Testis (tissue), 2 donors: ENCODE measurements around the gene GRID1.

Source experiments
- POLR2A ChIP-seq: fragments of 450-650 bp; IDR thresholded peaks from one replicate; pipeline ENCODE4 v1.6.1; 2017; ENCODE audit warnings: antibody characterized with exemption, mild to moderate bottlenecking, moderate library complexity
- TF ChIP-seq, protein P1 (sequence below), 3 experiments: fragments of 450-650 bp in 2 of 3; fragments of 200-600 bp in 1 of 3; sonication (generic) in 1 of 3; IDR thresholded peaks; one replicate each; pipeline ENCODE4 v1.5.1; 2016 to 2019; ENCODE audit warnings: antibody characterized with exemption in 3 of 3, mild to moderate bottlenecking in 2 of 3, moderate library complexity in 1 of 3

DNA sequence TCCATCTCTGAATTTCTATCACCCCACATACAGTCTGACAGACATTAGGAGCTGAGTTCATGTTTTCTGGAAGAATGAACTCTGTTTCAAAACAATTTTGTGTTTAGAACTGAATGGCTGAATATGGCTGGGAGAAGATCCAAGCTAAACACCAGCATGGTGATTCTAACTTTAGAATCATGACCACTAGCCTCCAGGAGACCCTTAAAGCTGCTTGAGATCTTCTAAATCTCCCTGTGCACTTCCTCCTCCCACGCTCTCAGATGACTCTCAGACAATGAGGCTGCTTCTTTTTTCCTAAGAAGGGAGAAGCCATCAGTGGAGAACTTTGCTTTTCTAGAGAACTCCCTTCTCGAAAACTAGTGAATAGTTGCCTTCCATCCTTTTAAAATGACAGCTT is 711.2 kb downstream of the GRID1 start:
- TF ChIP-seq POLR2A: no peak
- TF ChIP-seq, protein P1, sequence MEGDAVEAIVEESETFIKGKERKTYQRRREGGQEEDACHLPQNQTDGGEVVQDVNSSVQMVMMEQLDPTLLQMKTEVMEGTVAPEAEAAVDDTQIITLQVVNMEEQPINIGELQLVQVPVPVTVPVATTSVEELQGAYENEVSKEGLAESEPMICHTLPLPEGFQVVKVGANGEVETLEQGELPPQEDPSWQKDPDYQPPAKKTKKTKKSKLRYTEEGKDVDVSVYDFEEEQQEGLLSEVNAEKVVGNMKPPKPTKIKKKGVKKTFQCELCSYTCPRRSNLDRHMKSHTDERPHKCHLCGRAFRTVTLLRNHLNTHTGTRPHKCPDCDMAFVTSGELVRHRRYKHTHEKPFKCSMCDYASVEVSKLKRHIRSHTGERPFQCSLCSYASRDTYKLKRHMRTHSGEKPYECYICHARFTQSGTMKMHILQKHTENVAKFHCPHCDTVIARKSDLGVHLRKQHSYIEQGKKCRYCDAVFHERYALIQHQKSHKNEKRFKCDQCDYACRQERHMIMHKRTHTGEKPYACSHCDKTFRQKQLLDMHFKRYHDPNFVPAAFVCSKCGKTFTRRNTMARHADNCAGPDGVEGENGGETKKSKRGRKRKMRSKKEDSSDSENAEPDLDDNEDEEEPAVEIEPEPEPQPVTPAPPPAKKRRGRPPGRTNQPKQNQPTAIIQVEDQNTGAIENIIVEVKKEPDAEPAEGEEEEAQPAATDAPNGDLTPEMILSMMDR (IDR thresholded peaks at IDR 0.05): no peak
